Measurements from ENCODE around the gene PTPN3.

DNA sequence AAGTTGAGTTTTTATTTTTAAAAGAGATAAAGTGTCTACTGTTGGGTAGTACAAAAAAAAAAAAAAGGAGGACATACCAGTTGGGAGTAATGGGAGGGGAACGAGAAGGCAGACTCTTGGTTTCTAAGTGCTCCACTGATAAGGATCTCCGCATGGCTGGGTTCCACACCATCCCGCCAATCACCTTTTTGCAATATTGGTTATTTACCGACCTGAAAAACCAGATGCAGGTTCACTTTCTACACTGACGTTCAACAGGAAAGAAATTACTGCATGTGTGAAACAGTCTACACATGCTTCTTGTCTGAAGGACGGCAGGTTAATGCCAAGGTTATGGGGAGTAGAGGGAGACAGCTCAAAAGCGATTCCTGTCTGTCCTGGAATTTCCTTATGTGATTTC lies 75.5 kb downstream of the PTPN3 start:
- no peak for TF ChIP-seq EZH2phosphoT487 (IDR thresholded peaks at IDR 0.05; ENCODE audit: borderline replicate concordance, low read depth)
- no peak for TF ChIP-seq TCF12 (IDR thresholded peaks at IDR 0.05)
